Stomach smooth muscle (tissue), 2 donors: Measurements from ENCODE around the gene OR2AG2.

Source experiments
- H3K27ac ChIP-seq: one replicate; pipeline ENCODE4 v1.7.0; 2013; ENCODE audit warnings: mild to moderate bottlenecking, low read length, inconsistent platforms
- H3K27me3 ChIP-seq, 2 donors: one replicate each; pipeline ENCODE4 v1.7.0; 2013; ENCODE audit warnings: low read length in 2 of 2; ENCODE audit not compliant: insufficient read depth in 2 of 2, control insufficient read depth in 1 of 2
- H3K36me3 ChIP-seq, 2 donors: one replicate each; pipeline ENCODE4 v1.7.0; 2013; ENCODE audit warnings: low read length in 2 of 2; ENCODE audit not compliant: control insufficient read depth in 2 of 2, insufficient read depth in 2 of 2
- H3K4me1 ChIP-seq: one replicate; pipeline ENCODE4 v1.7.0; 2013; ENCODE audit warnings: low read length; ENCODE audit not compliant: control insufficient read depth, insufficient read depth
- H3K4me3 ChIP-seq, 2 donors: one replicate each; pipeline ENCODE4 v1.7.0; 2013; ENCODE audit warnings: low read length in 2 of 2
- H3K9ac ChIP-seq, 2 donors: one replicate each; pipeline ENCODE4 v1.7.0; 2013; ENCODE audit warnings: low read length in 2 of 2, mild to moderate bottlenecking in 1 of 2
- H3K9me3 ChIP-seq, 2 donors: one replicate each; pipeline ENCODE4 v1.7.0; 2013; ENCODE audit warnings: low read length in 2 of 2; ENCODE audit not compliant: control insufficient read depth in 2 of 2
- donor health status: healthy.
- donor health status: Pancreatic carcinoma.

OR2AG2 gene

DNA sequence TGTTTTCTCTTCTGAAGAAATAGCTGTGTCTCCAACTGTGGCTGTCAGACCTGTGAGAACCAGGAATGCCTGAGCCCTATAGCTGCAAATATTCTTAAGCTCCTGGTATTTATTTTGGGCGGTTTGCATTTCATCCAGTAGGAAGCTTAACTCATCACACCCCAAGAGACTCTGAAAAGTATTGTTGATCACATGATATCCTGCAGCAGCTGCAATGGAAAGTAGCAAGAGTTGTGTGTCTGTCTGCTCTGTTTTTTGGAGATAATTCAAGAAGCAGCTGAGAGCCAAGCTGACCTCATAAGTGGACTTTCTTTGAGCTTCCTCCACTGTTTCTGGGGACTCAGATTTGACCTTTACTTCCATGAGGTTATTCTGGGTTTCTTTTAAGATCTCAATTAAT is 52.2 kb downstream of the OR2AG2 start:
- Histone ChIP-seq H3K27ac (no peak overlapping the region), H3K36me3 (no peaks in the 10 kb centered on the region), H3K9ac (no peak overlapping the region), H3K4me1 (no peaks in the 10 kb centered on the region), H3K27me3 (peaks cover 0 to 3% of the 10 kb centered on the region in 2 donors), H3K4me3 (no peak overlapping the region), H3K9me3 (no peaks in the 10 kb centered on the region)

DNA sequence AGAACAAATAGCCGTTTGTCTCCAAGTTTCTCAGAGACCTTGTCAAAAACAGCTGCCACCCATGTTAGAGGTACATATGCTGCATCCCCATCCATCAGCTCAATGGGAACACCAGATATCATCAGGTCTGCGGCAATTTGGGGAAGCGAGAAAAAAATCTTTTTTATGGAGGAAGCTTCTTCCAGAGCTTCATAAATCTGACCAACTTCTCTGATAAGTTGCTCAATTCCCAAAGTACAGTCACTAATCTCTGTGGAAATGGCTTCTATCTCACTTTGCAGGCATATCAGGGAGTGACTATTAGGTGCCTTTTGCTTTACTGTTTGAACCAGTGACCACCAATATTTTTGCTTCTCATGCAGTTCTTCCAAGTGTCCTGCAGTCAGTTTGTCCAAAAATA is 54.4 kb downstream of the OR2AG2 start:
- Histone ChIP-seq H3K4me3 (no peak overlapping the region), H3K36me3 (no peaks in the 10 kb centered on the region), H3K27me3 (peaks cover 0 to 3% of the 10 kb centered on the region in 2 donors), H3K4me1 (no peaks in the 10 kb centered on the region), H3K27ac (no peak overlapping the region), H3K9me3 (no peaks in the 10 kb centered on the region), H3K9ac (no peak overlapping the region)
